IgD-negative memory B cell (primary cell): ENCODE data around the gene SLC10A1. TPM values are rescaled to one million over a fixed set of nuclear protein-coding genes. Genes with fewer than 3 reads are reported as not detected.
"Not testable (repeated sequence)": the region's sequence is repeated elsewhere in the genome, so short reads cannot be mapped to it uniquely, and the experiment has no call there.

Experiments used
- H3K27ac Mint-ChIP-seq, 3 donors: one replicate each; pipeline ENCODE4 v1.8.0; 2020 to 2022; ENCODE audit warnings: mild to moderate bottlenecking in 3 of 3, mixed read lengths in 3 of 3, moderate library complexity in 1 of 3
- H3K27me3 Mint-ChIP-seq: one replicate; pipeline ENCODE4 v1.8.0; 2021; ENCODE audit warnings: mixed read lengths
- H3K36me3 Mint-ChIP-seq: one replicate; pipeline ENCODE4 v1.8.0; 2020; ENCODE audit warnings: mild to moderate bottlenecking, mixed read lengths
- H3K4me1 Mint-ChIP-seq, 3 donors: one replicate each; pipeline ENCODE4 v1.8.0; 2020 to 2022; ENCODE audit warnings: mixed read lengths in 3 of 3, mild to moderate bottlenecking in 1 of 3
- H3K4me3 Mint-ChIP-seq, 4 donors: one replicate each; pipeline ENCODE4 v1.8.0; 2020 to 2022; ENCODE audit warnings: mild to moderate bottlenecking in 4 of 4, mixed read lengths in 4 of 4, moderate library complexity in 3 of 4
- H3K9me3 Mint-ChIP-seq, 3 donors: one replicate each; pipeline ENCODE4 v1.8.0; 2020 to 2021; ENCODE audit warnings: mixed read lengths in 3 of 3, mild to moderate bottlenecking in 1 of 3
- polyA plus RNA-seq: library from polyadenylated mRNA; unstranded; fragments of 300-500 nt; fragmentation: Illumina TruSeq; gene quantifications from one replicate; pipeline ENCODE4 v1.2.3, GENCODE V29; 2021

Gene SLC10A1
- polyA plus RNA-seq, 1 donor from 2014 or later = not detected

DNA sequence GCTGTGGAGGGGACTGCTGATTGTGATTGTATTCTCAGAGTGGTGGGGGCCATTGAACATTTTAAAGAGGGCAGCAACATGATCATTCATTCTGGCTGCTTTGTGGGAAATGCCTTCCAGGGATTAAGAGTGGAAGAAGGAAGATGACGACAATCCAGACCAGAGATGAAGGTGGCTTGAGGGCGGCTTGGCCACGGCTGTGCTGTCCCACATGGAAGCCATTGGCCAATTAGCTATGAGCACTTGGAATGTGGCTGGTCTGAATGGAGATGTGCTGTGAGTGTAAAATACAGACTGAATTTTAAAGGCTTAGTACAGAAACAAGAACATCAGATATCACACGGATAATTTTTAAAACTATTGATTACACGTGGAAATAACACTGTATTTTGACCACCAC, 19.2 kb upstream of the SLC10A1 start:
- no peak overlapping the region for H3K27ac Mint-ChIP-seq
- H3K4me3 Mint-ChIP-seq = no peak overlapping the region

DNA sequence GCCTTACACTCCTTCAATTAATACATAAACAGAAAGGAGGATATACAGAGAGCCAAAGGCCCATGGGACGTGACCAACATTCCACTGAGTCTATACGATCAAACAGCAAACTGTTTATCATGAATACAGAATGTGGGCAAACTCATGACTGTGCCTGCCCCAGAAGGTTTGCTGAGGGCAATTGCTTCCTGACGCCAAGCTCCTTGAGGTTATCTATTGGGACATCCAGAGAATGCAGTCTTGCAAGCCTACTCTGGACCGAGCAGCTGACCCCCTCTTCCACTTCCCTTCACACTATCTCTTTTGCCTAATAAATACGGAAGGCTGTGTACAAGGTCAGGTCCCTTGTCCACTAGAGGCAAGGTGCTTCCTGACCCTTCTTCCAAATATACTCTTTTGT, 18.5 kb upstream of the SLC10A1 start:
- peaks cover 1% of the 10 kb centered on the region for H3K27me3 Mint-ChIP-seq
- H3K4me3 Mint-ChIP-seq = no peak overlapping the region
- no peaks in the 10 kb centered on the region for H3K9me3 Mint-ChIP-seq
- H3K36me3 Mint-ChIP-seq = no peaks in the 10 kb centered on the region
- H3K27ac Mint-ChIP-seq = no peak overlapping the region
- peaks cover 0 to 2% (median 0%) of the 10 kb centered on the region in 3 donors for H3K4me1 Mint-ChIP-seq

More for the DNA sequence above, 19.2 kb upstream of the SLC10A1 start:
- Mint-ChIP-seq H3K4me1 (peaks cover 0 to 2% (median 0%) of the 10 kb centered on the region in 3 donors), H3K36me3 (no peaks in the 10 kb centered on the region), H3K9me3 (no peaks in the 10 kb centered on the region), H3K27me3 (no peaks in the 10 kb centered on the region)

DNA sequence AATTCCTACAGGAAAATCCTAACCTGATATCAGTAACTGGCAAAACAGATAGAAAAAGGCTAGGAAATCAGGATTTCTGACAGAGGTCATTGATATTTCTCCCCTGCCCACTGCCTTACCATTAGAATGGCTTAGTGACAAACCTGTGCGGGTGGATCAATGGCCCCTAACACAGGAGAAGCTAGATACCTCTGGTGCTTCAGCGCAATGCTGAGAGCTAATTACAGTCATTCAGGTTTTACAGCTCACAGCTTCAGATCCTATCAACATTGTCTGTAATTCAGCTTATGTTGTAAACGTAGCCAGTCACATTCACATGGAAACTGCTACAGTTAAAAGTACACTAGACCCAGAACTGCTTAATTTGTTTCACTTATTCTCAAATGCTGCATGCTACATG, 17.4 kb upstream of the SLC10A1 start:
- Mint-ChIP-seq H3K27me3 (peaks cover 3% of the 10 kb centered on the region), H3K4me1 (peaks cover 0 to 2% (median 0%) of the 10 kb centered on the region in 3 donors), H3K9me3 (no peaks in the 10 kb centered on the region), H3K27ac (no peak overlapping the region), H3K36me3 (no peaks in the 10 kb centered on the region), H3K4me3 (no peak overlapping the region)

DNA sequence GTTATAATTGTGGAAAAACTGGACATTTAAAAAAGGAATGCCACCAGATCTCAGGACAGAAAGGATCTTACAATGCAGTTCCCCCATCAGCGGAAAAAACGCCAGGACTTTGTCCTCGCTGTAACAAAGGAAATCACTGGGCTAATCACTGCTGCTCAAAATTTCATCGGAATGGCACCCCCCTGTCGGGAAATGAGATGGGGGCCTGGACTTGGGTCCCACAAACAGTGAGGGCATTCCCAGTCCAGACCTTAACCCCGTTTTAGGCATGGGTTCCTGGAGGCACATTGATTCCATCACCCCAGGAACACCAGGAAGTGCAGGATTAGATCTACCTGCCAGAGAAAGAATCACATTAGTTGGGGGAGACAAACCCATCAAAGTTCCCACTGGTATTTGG, 16.3 kb upstream of the SLC10A1 start:
- not testable (repeated sequence) for H3K4me3 Mint-ChIP-seq, H3K9me3 Mint-ChIP-seq, H3K27me3 Mint-ChIP-seq, H3K36me3 Mint-ChIP-seq, H3K27ac Mint-ChIP-seq, H3K4me1 Mint-ChIP-seq

DNA sequence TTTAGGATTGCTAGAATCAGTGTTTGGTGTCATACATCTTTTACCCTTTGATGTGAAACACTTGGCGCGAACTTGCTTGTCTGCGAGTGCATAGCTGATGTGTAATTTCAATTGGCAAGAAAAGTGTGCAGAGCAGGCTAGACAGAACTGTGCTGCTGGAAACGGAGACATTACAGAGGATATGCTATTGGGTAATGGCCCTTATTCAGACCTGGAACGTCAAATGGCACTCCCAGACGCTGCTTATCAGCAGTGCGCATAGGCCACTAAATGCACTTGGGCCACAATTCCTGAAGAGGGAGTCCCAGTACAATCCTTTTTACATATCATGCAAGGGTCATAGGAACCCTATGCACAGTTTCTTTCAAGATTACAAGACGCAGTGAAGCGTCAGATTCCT, 15.7 kb upstream of the SLC10A1 start:
- Mint-ChIP-seq H3K4me1 (no peaks in the 10 kb centered on the region), H3K36me3 (no peaks in the 10 kb centered on the region), H3K27ac (peak overlapping the region in 1 of 3 donors; percentile 7), H3K27me3 (peaks cover 3% of the 10 kb centered on the region), H3K9me3 (no peaks in the 10 kb centered on the region), H3K4me3 (no peak overlapping the region)

DNA sequence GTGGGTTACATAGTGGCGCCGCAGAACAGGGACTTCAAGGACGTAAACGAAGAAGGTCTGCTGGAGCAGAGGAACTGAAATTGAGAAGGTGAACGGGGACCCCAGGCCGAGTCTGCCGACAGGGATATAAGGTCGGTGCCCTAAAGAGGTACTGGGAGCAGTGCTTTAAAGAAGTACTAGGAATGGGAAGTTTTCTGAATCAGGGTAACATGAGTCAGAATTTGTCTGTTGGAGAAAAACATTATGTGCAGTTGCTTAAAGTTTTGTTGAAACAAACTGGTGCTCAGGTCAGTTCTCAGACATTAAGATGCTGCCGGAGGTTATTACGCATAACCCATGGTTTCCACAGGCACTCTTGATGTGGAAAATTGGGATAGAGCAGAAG, 14.8 kb upstream of the SLC10A1 start:
- Mint-ChIP-seq H3K27ac (no peak overlapping the region), H3K36me3 (no peaks in the 10 kb centered on the region), H3K27me3 (peaks cover 5% of the 10 kb centered on the region), H3K4me3 (no peak overlapping the region), H3K9me3 (no peaks in the 10 kb centered on the region), H3K4me1 (no peaks in the 10 kb centered on the region)

DNA sequence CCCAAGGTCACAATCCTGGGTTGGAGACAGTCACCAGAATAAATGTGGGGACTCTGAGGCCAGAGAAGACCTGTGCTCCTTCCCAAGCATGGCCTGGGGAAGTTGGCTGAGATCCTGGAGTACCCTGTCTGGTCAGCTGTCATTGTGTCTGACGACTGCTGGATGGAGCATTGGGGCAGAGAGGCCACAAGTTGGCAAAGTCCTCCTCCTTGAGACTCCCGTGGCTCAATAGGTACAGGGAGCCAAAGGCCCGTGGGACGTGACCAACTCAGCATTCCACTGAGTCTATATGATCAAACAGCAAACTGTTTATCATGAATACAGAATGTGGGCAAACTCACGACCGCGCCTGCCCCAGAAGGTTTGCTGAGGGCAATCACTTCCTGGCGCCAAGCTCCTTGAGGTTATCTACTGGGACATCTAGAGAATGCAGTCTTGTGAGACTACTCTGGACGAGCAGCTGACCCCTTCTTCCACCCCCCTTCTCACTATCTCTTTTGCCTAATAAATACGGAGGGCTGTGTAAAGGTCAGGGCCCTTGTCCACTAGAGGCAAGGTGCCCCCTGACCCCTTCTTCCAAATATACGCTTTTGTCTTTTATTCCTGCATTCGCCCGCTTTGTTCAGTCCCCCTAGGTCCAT, 14.3 kb upstream of the SLC10A1 start:
- H3K27me3 Mint-ChIP-seq = peaks cover 5% of the 10 kb centered on the region
- no peak overlapping the region for H3K4me3 Mint-ChIP-seq
- peak overlapping the region in 1 of 3 donors; percentile 55 for H3K27ac Mint-ChIP-seq
- no peaks in the 10 kb centered on the region for H3K36me3 Mint-ChIP-seq
- no peaks in the 10 kb centered on the region for H3K9me3 Mint-ChIP-seq
- H3K4me1 Mint-ChIP-seq = no peaks in the 10 kb centered on the region

DNA sequence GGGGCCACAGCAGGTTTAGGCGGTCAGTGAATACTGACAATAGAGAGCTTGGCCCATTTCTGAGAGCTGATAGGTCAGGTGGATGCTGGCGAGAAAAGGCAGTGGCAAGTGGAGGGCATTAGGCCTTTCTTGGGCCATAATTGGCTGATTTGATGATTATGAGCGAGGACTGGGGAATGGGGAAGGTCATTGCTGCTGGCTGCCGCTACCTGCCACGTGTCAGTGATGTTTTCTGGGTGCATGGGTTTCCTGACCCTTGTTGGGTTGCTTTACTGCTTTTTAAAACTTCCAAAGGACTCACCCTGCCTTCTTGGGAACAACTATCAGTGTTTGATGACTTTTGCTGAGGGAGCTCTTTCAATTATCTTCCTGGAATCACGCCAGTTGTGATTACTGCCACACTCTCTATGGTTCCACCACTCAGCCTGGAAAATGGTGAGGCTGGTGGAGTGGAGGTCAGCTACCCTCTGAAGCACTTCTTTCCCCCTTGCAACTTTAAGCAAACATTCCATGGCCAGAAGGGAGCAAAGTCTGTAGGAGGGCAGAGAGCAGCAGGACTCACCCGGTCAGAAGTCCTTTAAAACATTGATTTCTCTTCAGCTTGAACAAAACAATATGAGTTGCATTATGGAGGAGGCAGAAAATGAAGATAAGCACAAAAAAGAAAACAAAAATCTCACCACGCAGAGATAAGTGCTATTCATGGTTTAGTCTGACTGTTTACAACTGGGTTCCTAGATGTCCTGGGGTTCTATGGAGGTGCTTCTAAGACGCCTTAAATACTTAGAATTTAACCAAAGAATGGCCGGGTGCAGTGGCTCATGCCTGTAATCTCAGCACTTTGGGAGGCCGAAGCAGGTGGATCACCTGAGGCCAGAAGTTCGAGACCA, 12.1 kb upstream of the SLC10A1 start:
- H3K4me3 Mint-ChIP-seq = no peak overlapping the region
- no peaks in the 10 kb centered on the region for H3K4me1 Mint-ChIP-seq
- peaks cover 8% of the 10 kb centered on the region for H3K27me3 Mint-ChIP-seq
- H3K36me3 Mint-ChIP-seq = peaks cover 1% of the 10 kb centered on the region
- H3K9me3 Mint-ChIP-seq = no peaks in the 10 kb centered on the region
- H3K27ac Mint-ChIP-seq = no peak overlapping the region

DNA sequence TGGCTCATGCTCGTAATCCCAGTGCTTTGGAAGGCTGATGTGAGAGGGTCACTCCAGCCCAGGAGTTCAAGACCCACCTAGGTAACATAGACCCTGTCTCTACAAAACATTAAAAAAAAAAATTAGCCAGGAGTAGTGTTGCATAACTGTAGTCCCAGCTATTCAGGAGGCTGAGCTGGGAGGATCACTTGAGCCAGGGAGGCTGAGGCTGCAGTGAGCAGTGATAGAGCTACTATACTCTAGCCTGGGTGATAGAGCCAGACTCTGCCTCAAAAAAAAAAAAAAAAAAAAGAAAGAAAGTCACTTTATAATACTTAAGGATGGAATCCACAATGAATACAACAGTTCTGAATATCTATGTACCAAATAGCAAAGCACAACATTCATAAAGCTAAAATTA, 10.2 kb upstream of the SLC10A1 start:
- H3K27me3 Mint-ChIP-seq = peaks cover 10% of the 10 kb centered on the region
- H3K4me1 Mint-ChIP-seq = no peaks in the 10 kb centered on the region
- no peak overlapping the region for H3K4me3 Mint-ChIP-seq
- H3K27ac Mint-ChIP-seq = no peak overlapping the region
- H3K36me3 Mint-ChIP-seq = peaks cover 1% of the 10 kb centered on the region
- peaks cover 0 to 2% (median 0%) of the 10 kb centered on the region in 3 donors for H3K9me3 Mint-ChIP-seq

DNA sequence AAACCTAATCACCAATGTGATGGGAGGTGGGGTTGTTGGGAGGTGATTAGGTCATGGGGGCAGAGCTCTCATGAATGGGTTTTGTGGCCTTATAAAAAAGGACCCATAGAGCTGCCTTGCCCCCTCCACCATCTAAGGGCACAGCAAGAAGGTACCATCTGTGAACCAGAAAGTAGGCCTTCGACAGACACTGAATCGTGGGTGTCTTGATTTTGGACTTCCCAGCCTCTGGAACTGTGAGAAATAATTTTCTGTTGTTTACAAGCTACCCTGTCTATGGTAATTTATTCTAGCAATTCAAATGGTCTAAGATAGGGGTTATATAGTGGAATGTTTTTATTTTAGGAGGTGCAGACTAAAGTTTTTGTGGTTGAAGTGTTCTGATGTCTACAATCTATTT, 7.9 kb upstream of the SLC10A1 start:
- H3K36me3 Mint-ChIP-seq = peaks cover 4% of the 10 kb centered on the region
- H3K27me3 Mint-ChIP-seq = peaks cover 8% of the 10 kb centered on the region
- no peak overlapping the region for H3K27ac Mint-ChIP-seq
- H3K4me3 Mint-ChIP-seq = no peak overlapping the region
- H3K9me3 Mint-ChIP-seq = peaks cover 0 to 7% (median 4%) of the 10 kb centered on the region in 3 donors
- no peaks in the 10 kb centered on the region for H3K4me1 Mint-ChIP-seq

DNA sequence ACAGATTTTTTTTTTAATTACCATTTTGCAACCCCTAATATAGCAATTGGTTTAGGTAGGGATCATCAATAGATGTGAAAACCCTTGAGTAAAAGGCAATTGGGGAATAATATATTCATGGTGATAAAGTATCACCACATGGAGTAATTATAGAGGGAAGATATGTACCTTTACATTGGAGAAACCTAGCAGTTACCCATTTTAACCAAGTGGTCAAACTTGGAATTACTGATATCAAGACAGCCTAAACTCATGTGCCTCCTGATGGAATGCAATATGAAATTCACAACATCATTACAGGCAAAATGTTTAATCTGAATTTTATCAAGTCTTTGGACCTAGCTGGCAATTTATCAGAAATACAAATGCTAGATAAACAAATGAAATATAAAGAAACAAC, 6.7 kb upstream of the SLC10A1 start:
- Mint-ChIP-seq H3K9me3 (peaks cover 0 to 7% (median 4%) of the 10 kb centered on the region in 3 donors), H3K4me1 (no peaks in the 10 kb centered on the region), H3K36me3 (peaks cover 4% of the 10 kb centered on the region), H3K4me3 (no peak overlapping the region), H3K27ac (no peak overlapping the region), H3K27me3 (peaks cover 8% of the 10 kb centered on the region)

DNA sequence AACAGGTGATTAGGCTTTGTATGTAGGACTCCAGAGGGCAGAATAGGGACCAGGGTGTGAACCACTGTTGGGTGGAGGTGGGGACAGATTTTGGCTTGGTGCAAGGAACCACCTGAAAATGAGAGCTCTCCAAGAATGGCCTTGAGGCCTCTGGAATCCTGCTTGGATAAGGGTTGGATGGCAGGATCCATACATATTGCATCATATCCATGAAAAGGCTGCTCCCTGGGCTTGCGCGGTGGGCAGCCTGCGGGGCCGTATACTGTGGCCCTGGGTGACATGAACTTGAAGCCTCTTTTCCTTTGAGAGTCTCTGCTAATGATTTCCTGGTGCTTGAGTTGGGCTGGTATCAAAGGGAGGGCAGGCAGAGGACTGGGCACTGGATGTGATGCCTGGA, 1.3 kb upstream of the SLC10A1 start:
- Mint-ChIP-seq H3K27ac (no peak overlapping the region), H3K4me3 (no peak overlapping the region), H3K4me1 (no peaks in the 10 kb centered on the region), H3K27me3 (peaks cover 5% of the 10 kb centered on the region), H3K9me3 (peaks cover 0 to 7% (median 4%) of the 10 kb centered on the region in 3 donors), H3K36me3 (peaks cover 5% of the 10 kb centered on the region)

DNA sequence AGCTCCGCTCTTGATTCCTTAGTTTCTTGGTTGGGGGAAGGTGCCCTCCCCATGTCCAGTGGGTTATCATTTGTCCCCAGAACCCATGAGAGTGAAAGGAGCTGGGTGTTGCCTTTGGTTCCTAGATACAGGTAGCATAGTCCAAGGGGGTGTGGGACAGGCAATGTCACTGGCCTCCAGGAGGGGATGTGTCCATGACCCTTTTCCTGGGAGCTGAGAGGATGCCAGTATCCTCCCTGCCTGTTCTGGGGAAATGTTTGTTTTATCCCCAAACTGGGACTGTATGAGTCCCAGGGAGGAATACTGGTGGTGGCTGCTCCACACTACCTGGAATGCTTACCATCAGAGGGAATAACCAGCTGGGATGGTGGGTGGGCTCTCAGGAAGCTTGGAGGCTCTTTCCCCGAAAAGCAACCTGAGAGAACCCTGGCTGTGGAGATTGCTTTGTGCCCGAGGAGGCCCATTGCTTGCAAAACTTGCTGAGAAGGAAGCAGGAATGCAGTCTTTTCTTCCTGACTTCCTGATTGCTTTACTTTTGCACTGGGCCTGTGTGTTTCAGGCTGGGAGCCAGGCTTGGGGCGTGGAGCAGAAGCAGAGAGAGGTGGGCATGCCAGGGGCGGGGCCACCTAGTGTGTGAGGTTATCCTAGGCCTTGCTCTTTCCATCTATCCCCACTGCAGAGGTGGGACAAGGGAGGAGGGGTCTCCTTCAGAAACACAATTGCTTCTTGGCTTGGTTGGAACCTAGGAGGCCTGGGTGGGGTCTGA, 715 bp upstream of the SLC10A1 start:
- Mint-ChIP-seq H3K27me3 (peaks cover 4% of the 10 kb centered on the region), H3K4me3 (no peak overlapping the region), H3K27ac (peak overlapping the region in 1 of 3 donors; percentile 63), H3K36me3 (peaks cover 5% of the 10 kb centered on the region), H3K9me3 (peaks cover 0 to 7% (median 2%) of the 10 kb centered on the region in 3 donors), H3K4me1 (no peaks in the 10 kb centered on the region)

DNA sequence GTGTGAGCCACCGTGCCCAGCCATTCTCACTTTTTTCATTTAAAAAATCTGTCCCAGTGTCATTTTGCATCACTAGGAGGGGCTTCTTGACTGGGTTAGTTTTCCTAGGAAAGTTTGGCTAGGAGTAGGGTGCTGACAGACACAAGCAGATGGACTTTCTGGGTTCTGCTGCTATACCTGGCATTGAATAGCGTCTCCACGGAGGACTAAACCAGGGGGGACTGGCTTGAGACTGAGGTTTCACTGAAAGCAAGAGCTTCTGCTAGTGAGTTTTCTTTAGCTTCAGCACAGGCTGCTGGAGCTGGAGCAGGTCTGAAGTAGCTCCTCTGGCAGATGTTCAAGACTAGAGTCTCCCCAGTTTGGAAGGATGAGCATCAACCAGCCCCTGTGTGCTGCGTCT, 1.4 kb downstream of the SLC10A1 start:
- Mint-ChIP-seq H3K9me3 (no peaks in the 10 kb centered on the region), H3K4me1 (no peaks in the 10 kb centered on the region), H3K27me3 (peaks cover 3% of the 10 kb centered on the region), H3K4me3 (no peak overlapping the region), H3K27ac (no peak overlapping the region), H3K36me3 (peaks cover 3% of the 10 kb centered on the region)

DNA sequence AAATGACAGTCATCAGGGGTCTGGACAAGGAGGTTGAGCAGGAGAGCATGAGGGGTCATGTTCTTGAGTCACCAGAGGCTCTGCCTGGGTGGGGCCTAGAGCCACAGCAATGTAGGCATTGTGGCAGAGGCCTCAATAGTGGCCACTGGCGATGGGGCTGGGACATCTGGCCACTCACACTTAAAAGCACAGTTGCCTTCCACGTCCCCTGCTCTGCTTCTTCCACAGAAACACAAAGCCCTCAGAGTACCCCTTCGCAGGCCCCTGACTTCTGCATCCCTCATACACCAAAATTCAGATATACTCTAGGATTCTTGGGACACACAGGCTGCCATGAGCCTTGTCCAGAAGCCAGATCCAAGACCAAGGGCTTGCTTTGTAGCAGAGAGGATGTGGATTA, 2.2 kb downstream of the SLC10A1 start:
- H3K36me3 Mint-ChIP-seq = peaks cover 2% of the 10 kb centered on the region
- H3K4me3 Mint-ChIP-seq = no peak overlapping the region
- H3K27ac Mint-ChIP-seq = no peak overlapping the region
- peaks cover 3% of the 10 kb centered on the region for H3K27me3 Mint-ChIP-seq
- no peaks in the 10 kb centered on the region for H3K4me1 Mint-ChIP-seq
- no peaks in the 10 kb centered on the region for H3K9me3 Mint-ChIP-seq
